K562 (cell line): ENCODE results near the gene PLCL2. TPM values are rescaled to one million over a fixed set of nuclear protein-coding genes. Genes with fewer than 3 reads are reported as not detected.
A peak's percentile ranks its signal among the peaks of the same experiment; 100 is the strongest.

Experiments
- ATAC-seq: fragments of 200-7000 bp; cut with Tn5 transposase; 3 replicates; pipeline ENCODE4 v1.9.1; 2020; ENCODE audit warnings: moderate library complexity
- BruUV-seq: library from RNA; stranded (reverse); fragments of 400-500 nt; replicated peaks from 2 replicates; lab custom pipeline; 2021; lab: Mats Ljungman, UMichigan
- CTCF ChIA-PET: fragments of 300-600 bp; formaldehyde crosslinking; extraction: SDS; loops from one replicate; lab custom pipeline; 2021; ENCODE audit warnings: low intra/inter-chr PET ratio; lab: Yijun Ruan, JAX
- POLR2A ChIA-PET: fragments of 300-600, 350-650 bp; sonication (Branson Sonifier 250); formaldehyde crosslinking; extraction: SDS; loops from one replicate; lab custom pipeline; 2021; ENCODE audit warnings: antibody characterized with exemption, inconsistent platforms; lab: Yijun Ruan, JAX
- DNase-seq, 4 experiments: peaks; one replicate each; pipeline versions ENCODE4 v3.0.0 to v3.0.0-alpha.2; 2011 to 2018; ENCODE audit warnings: low spot score in 3 of 4, mixed read lengths in 3 of 4; ENCODE audit errors: extremely low read depth in 1 of 4
- FAIRE-seq: peaks from 2 replicates; lab custom pipeline; 2011; peaks lifted over from hg19 to GRCh38; lab: Jason Lieb, UNC
- H2AFZ ChIP-seq: 2 replicates; pipeline ENCODE4 v1.6.0; 2011; ENCODE audit warnings: low read depth, low read length, control low read depth, inconsistent platforms
- H3K27ac ChIP-seq: fragments of 200-600 bp; 3 replicates; pipeline ENCODE4 v1.8.0; 2011; ENCODE audit warnings: low read depth, mild to moderate bottlenecking, control low read depth, inconsistent platforms, low read length, moderate library complexity, mixed read lengths; ENCODE audit errors: extremely low read depth
- H3K27me3 ChIP-seq, 2 experiments: fragments of 300-600 bp in 1 of 2; 2 replicates in 1 of 2; 3 replicates in 1 of 2; pipeline versions ENCODE4 v1.6.0 to v1.8.0; 2011; ENCODE audit warnings: inconsistent platforms in 2 of 2, low read length in 2 of 2, mild to moderate bottlenecking in 1 of 2, mixed read lengths in 1 of 2, moderate library complexity in 1 of 2; ENCODE audit not compliant: control insufficient read depth in 2 of 2, insufficient read depth in 2 of 2
- H3K36me3 ChIP-seq: fragments of 300-600 bp; 3 replicates; pipeline ENCODE4 v1.8.0; 2011; ENCODE audit warnings: mild to moderate bottlenecking, low read length, inconsistent platforms; ENCODE audit not compliant: control insufficient read depth, insufficient read depth
- H3K4me1 ChIP-seq, 2 experiments: fragments of 200-600 bp in 1 of 2; replicated peaks in 1 of 2; 2 replicates in 1 of 2; 3 replicates in 1 of 2; pipeline versions ENCODE4 v1.5.1 to v1.8.0; 2011; ENCODE audit warnings: inconsistent platforms in 2 of 2, low read length in 2 of 2, mild to moderate bottlenecking in 1 of 2, mixed read lengths in 1 of 2, moderate library complexity in 1 of 2; ENCODE audit not compliant: control insufficient read depth in 2 of 2, insufficient read depth in 2 of 2
- H3K4me2 ChIP-seq: 2 replicates; pipeline ENCODE4 v1.6.1; 2011; ENCODE audit warnings: low read length, control low read depth, inconsistent platforms, mixed read lengths; ENCODE audit not compliant: insufficient read depth
- H3K4me3 ChIP-seq: fragments of 200-600 bp; sonication (generic), shearing (Covaris generic); 2 replicates; pipeline ENCODE4 v1.5.1; 2016; ENCODE audit warnings: control low read depth, inconsistent platforms
- H3K79me2 ChIP-seq: fragments of 200-600 bp; 3 replicates; pipeline ENCODE4 v1.8.0; 2011; ENCODE audit warnings: low read length, inconsistent platforms; ENCODE audit not compliant: control insufficient read depth, insufficient read depth
- H3K9ac ChIP-seq, 2 experiments: 2 replicates each; pipeline versions ENCODE4 v1.6.0 to v1.6.1; 2011; ENCODE audit warnings: low read depth in 2 of 2, low read length in 2 of 2, control low read depth in 1 of 2, inconsistent platforms in 1 of 2, mild to moderate bottlenecking in 1 of 2, mixed read lengths in 1 of 2; ENCODE audit not compliant: insufficient read depth in 1 of 2
- H3K9me1 ChIP-seq: one replicate; pipeline ENCODE4 v1.6.0; 2011; ENCODE audit warnings: inconsistent platforms, mild to moderate bottlenecking, low read length, moderate library complexity; ENCODE audit not compliant: control insufficient read depth, insufficient read depth
- H3K9me3 ChIP-seq: replicated peaks from 2 replicates; pipeline ENCODE4 v1.5.1; 2011; ENCODE audit warnings: low read depth, low read length, inconsistent platforms; ENCODE audit not compliant: control insufficient read depth, insufficient read depth
- H4K20me1 ChIP-seq: replicated peaks from 2 replicates; pipeline ENCODE4 v1.6.1; 2011; ENCODE audit warnings: low read length, inconsistent platforms, mixed read lengths; ENCODE audit not compliant: control insufficient read depth, insufficient read depth
- CTCF ChIP-seq, 3 experiments: IDR thresholded peaks in 2 of 3; conservative IDR thresholded peaks in 1 of 3; 2 replicates each; pipeline ENCODE4 v1.5.1; 2011 to 2012; ENCODE audit warnings: low read length in 3 of 3, mild to moderate bottlenecking in 3 of 3, control low read depth in 2 of 3, improper control_type of control experiment in 1 of 3, inconsistent platforms in 1 of 3, low read depth in 1 of 3, mixed read lengths in 1 of 3, moderate library complexity in 1 of 3; ENCODE audit not compliant: insufficient read depth in 2 of 3
- EP400 ChIP-seq: fragments of 450-650 bp; IDR thresholded peaks from 2 replicates; pipeline ENCODE4 v1.6.1; 2017; ENCODE audit warnings: antibody characterized with exemption, mild to moderate bottlenecking, moderate library complexity
- MBD1 ChIP-seq: fragments of 250-450 bp; sonication (Bioruptor Pico); IDR thresholded peaks from 2 replicates; pipeline ENCODE4 v1.8.0; 2022; ENCODE audit warnings: inconsistent platforms
- NFIC ChIP-seq: fragments of 450-650 bp; IDR thresholded peaks from 2 replicates; pipeline ENCODE4 v1.6.1; 2017; ENCODE audit warnings: mild to moderate bottlenecking, inconsistent platforms
- POU5F1 ChIP-seq: fragments of 150-350 bp; IDR thresholded peaks from 2 replicates; pipeline ENCODE4 v1.6.1; 2014; ENCODE audit warnings: borderline replicate concordance, low read length, low read depth, mild to moderate bottlenecking; ENCODE audit not compliant: partially characterized antibody
- RBM17 ChIP-seq: fragments of 200-400 bp; formaldehyde crosslinking; IDR thresholded peaks from 2 replicates; pipeline ENCODE4 v1.6.1; 2017; ENCODE audit warnings: low read depth, mild to moderate bottlenecking, low read length, borderline replicate concordance
- STAT5B ChIP-seq: fragments of 250-450 bp; sonication (Bioruptor Pico); IDR thresholded peaks from 2 replicates; pipeline ENCODE4 v1.8.0; 2021; ENCODE audit warnings: mild to moderate bottlenecking, inconsistent platforms
- ZNF133 ChIP-seq: fragments of 250-450 bp; sonication (Bioruptor Pico); IDR thresholded peaks from 2 replicates; pipeline ENCODE4 v1.4.0; 2020; ENCODE audit warnings: mild to moderate bottlenecking
- ZNF592 ChIP-seq: fragments of 450-650 bp; IDR thresholded peaks from 2 replicates; pipeline ENCODE4 v1.6.1; 2017; ENCODE audit warnings: antibody characterized with exemption, mild to moderate bottlenecking
- in situ Hi-C: fragments of 300-500 bp; cut with MboI; formaldehyde crosslinking; loops from 4 replicates; pipeline ENCODE4 v1.15.0; 2018; ENCODE audit warnings: inconsistent platforms, mixed read lengths
- intact Hi-C: fragments of 100-400 bp; cut with micrococcal nuclease; formaldehyde crosslinking; loops from 2 replicates; pipeline ENCODE4 v1.14.2; 2022
- polyA plus RNA-seq, 8 experiments: library from polyadenylated mRNA; depleted of rRNA in 4 of 8; stranded (reverse) in 5 of 8; unstranded in 3 of 8; fragments of >200 nt; fragmentation: Nextera tagmentation in 2 of 8; fragmentation: Illumina TruSeq in 1 of 8; extraction: Ambion mirVana in 2 of 8; extraction: Trizol in 1 of 8; gene quantifications; 2 replicates each; pipeline versions ENCODE4 v1.2.1 to v1.2.3, GENCODE V29; 2011 to 2014; ENCODE audit warnings: inconsistent platforms in 1 of 8, missing spikeins in 1 of 8
- total RNA-seq, 7 experiments: library from RNA; depleted of rRNA in 6 of 7; stranded (reverse); fragments of >200 nt in 6 of 7; fragmentation: Illumina TruSeq in 2 of 7; extraction: Trizol in 2 of 7; gene quantifications; 2 replicates each; pipeline versions ENCODE4 v1.2.1 to v1.2.3, GENCODE V29; 2011 to 2021; ENCODE audit warnings: low replicate concordance in 1 of 7

Gene PLCL2
- total and polyA plus RNA-seq, 9 of the 15 experiments (the other 6 are each of a cell fraction or from before 2014, with no cell fraction given), result 0.03 to 0.18 (median 0.11) TPM; not detected in 2

DNA sequence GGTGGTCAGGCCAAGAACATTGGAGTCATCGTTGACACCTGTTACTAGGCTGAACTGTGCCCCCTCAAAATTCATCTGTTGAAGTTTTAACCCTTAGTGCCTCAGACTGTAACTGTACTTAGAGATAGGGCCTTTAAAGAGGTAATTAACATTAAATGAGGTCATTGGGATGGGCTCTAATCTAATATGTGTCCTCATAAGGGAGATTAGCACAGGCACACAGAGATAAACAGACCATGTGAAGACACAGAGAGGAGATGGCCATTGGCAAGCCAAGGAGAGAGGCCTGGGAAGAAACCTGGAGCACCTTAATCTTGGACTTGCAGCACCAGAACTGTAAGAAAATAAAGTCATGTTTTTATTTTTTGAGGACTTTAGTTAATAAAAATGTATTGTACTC, 59.6 kb downstream of the PLCL2 start (continued):
- no peak for TF ChIP-seq ZNF133 (CRISPR knock-in tag)
- no peak for TF ChIP-seq EP400
- no peak for TF ChIP-seq STAT5B (CRISPR knock-in tag)
- TF ChIP-seq MBD1 (CRISPR knock-in tag), result no peak
- TF ChIP-seq ZNF592, result no peak
- TF ChIP-seq, all 486 proteins: peak for 0

DNA sequence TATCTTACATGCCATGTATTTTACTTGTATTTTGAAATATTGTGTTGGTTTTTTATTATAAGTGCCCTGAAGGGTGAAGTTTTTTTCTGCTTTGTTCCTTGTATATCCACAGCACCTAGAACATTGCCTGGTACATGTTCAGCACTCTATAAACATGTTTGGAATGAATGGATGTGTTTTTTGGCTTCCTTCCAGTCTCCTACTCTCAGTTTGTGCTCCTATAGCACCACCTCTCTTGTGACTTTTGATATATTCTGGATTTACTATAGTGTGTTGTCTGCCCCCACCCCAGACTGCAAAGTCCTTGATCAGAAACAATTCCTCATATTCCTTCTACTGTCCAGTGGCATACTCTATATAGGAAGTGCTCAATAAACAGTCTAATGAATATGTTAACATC, 60.6 kb downstream of the PLCL2 start:
- no peaks in the 10 kb centered on the region for H4K20me1 ChIP-seq
- ChIA-PET CTCF (interaction anchor here (0.6 to 1.2 kb wide), 2 partner anchors 344 to 345 kb away, joined by 3 to 6 read pairs; no protein-coding TSS in a partner anchor), POLR2A (no interaction called here)
- no peak for ATAC-seq
- H3K27me3 ChIP-seq, result peaks cover 0 to 2% of the 10 kb centered on the region in 2 experiments; a peak in 4 of 5 replicates
- DNase-seq, result no peak
- no peaks in the 10 kb centered on the region for H3K9me3 ChIP-seq
- H3K27ac ChIP-seq, result no peak overlapping the region
- BruUV-seq, result no TSS peak
- in situ Hi-C loops, result no loop called here
- H3K9me1 ChIP-seq, result no peaks in the 10 kb centered on the region
- H3K4me3 ChIP-seq, result no peak overlapping the region
- H3K36me3 ChIP-seq, result no peaks in the 10 kb centered on the region
- H2AFZ ChIP-seq, result no peak overlapping the region
- no peak for FAIRE-seq
- no peaks in the 10 kb centered on the region for H3K79me2 ChIP-seq
- H3K4me2 ChIP-seq, result no peak overlapping the region
- intact Hi-C loops, result no loop called here
- no peak overlapping the region for H3K9ac ChIP-seq
- H3K4me1 ChIP-seq, result no peaks in the 10 kb centered on the region
- no peak for TF ChIP-seq MBD1 (CRISPR knock-in tag)
- TF ChIP-seq NFIC, result peak; percentile 90
- no peak for TF ChIP-seq RBM17
- TF ChIP-seq POU5F1, result no peak
- TF ChIP-seq CTCF (IDR thresholded peaks at IDR 0.05 in 2 of 3, conservative IDR thresholded peaks at IDR 0.05 in 1 of 3; ENCODE audit: insufficient read depth in 2 of 3, low read depth in 1 of 3, low read length in 3 of 3), result peak in 1 of 3 experiments; percentile 25; a peak in 1 of 6 replicates
